GM18520 (cell line): ENCODE results near the gene NGFR.
"Not testable (repeated sequence)": the region's sequence is repeated elsewhere in the genome, so short reads cannot be mapped to it uniquely, and the experiment has no call there.

Experiments
- ATAC-seq: cut with Tn5 transposase; IDR thresholded peaks from one replicate; pipeline ENCODE4 v1.9.1; 2021; ENCODE audit not compliant: unreplicated experiment

The NGFR gene

DNA sequence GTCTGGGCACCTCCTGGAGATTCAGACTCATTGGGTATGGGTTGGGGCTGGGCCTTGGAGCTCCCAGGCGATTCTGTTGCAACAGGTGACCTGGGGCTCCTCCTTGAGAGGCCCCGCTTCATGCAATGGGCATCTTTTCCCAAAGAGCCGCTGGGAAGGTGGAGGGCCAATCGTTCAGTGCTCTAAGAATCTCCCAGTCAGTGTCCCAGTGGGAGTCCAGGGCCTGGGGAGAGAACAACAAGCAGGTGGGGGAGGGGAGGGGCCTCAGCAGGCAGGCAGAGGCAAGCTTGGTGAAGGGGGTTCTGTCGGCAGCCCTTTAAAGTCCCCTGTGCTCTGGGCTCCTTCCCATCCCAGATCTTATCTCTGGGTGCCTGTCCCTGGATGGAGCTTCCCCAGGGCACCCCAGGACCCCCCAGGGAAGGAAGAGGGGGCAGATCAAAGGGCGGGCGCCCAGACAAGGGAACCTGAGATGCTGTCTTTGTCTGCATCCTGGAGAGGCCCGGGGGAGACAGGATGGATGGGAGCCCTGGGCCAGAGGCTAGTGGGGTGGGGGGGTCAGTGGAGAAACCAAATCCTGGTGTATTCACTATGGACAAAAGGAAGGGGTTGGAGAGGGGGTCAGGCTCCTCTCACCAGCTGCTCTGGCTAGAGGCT, 50.0 kb downstream of the NGFR start:
- no peak for ATAC-seq

DNA sequence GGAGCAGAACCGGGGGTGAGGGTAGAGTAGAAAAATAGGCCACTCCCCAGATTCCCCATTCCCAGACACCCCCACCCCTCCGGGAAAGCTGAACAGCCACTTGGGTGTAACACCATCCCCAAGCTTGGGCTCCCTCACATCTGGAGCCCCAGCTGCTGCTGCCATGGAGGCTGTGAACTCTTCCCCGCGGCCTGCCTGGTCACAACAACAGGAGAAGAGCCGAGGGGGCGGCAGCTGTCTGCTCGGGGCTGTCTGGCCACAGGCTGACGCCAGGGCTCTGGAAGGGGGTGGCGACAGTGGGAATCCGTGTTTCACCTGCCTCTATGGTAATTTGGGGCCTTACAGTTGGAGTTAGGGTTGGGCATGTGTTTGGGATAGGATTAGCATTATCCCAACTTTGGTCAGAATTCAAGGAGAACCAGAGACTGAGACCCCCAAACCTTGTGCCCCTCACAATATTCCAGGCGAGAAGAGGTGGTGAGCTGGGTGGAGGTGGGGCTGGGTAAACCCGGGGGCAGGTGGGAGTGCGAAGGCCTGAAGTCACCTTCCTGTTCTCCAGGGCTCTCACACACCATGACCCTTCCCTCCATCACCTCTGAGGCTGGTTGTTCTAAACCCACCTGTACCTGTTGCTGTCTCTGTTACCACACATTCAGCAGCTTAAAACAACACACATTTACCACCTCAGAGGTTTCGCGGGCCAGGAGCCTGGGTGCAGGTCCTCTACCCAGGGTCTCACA, 50.9 kb downstream of the NGFR start:
- no peak for ATAC-seq

DNA sequence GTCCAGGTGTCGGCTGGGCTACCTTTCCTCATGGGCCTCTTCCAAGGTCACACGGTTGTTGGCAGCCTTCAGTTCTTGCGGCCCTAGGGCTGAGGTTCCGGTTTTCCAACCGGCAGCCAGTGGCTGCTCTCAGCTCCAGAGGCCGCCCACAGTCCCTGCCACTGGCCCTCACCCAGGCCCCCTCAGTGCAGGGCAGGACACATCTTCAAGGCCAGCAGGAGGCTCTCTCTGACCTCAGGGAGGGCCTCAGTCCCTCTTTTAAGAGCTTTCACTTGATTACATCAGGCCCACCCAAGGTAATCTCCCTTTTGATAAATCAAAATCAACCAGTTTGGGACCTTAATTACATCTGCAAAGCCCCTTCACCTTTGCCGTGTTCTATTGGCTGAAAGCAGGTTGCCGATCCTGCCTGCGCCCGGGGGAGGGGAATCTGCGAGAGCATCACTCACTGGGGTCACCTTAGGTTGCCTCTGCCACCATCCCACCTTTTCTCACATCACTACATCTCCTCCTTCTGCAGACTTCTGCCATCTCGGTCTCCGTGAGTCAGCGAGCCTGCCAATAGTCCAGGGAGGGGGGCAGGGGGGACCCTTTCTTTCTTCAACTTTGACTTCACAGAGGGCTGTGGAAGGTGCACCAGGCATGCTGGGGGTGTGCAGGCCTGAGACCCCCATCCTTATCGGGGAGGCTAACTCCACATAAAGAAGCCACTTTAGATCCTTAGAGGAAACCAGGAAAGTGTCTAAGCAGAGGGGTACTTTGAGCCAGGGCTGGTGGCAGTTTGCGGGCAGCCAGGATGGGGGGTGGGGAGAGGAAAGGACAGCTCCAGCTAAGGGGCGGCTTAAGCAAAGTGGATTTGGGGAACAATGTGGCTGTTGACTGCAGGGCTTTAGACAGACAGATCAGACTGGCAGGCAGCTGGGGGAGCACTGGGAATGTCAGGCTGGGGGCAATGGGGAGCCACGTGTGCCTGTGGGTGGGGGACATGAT, 51.7 kb downstream of the NGFR start:
- no peak for ATAC-seq

DNA sequence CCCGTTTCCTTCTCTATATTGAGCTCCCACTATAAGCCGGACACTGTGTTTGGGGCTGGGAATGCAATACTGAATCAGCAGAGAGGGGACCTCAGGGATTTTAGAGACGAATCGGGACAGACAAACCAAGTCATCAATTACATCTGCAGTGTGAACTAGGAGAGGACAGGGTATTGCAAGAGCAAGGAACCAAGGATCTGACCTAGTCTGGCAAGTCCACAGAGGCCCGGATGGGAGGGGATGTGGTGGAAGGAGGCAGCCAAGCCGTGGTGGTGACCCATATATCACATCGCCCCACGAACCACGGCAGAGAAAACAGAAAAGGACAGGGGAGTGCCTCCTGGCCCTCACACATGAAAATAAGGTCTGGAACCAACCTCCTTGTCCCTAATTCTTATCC, 52.5 kb downstream of the NGFR start:
- ATAC-seq = no peak

DNA sequence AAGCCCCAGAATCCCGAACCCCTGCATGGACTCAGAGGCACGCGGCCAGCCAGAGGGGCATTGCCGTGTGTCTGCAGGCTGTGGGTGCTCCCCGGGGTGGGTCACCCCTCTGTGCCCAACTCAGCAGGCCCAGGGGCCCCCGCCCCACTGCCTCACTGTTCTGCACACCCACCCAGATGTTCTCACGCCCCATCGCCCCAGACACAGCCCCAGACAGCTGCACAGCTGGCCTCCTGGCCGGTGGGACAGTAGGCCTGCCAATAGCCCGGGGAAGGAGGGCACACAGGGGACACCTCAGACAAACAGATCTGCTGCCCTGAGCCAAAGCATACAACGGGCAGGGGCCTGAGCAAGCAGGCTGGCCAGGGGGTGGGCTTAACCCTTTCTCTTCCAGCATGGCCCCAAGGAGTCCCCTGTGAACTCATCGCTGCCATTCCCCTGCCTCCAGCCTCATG, 53.0 kb downstream of the NGFR start:
- no peak for ATAC-seq

DNA sequence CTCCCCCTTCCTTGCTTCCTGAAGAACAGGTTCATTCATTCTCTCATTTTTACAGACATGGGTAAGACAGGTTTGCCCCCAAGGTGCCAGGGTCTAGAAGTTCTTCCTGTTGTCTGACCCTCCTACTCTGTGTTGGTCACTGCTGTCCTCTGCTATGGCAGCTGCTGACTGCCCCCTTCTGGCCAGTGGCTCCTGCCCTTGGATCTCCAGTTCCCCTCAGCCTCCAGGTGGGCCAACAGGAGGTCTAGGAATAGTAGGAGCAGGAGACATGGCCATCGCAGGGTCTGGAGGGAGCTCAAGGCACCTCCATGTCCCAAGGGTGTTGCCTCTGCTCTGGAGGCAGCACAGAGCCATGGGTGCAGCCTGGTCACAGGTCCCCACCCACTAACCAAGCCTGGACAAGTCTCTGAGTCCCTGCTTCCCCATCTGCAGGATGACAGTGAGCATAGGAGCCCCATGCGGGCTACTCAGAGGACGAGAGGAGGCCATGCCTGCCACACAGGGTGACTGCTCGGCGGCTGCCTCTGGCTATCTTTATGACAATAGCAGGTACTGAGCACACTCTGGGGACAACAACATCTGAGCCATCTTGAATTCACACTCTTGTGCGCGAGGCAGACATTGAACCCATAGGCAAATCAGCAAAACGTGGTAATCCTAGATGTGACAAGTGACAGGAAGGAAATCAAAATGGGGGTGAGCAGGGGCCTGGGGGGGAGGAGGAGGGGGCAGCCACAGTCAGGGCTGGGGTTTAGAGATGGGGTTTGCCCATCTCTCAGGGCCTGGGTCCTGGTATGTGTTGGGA, 53.6 kb downstream of the NGFR start:
- ATAC-seq = no peak

DNA sequence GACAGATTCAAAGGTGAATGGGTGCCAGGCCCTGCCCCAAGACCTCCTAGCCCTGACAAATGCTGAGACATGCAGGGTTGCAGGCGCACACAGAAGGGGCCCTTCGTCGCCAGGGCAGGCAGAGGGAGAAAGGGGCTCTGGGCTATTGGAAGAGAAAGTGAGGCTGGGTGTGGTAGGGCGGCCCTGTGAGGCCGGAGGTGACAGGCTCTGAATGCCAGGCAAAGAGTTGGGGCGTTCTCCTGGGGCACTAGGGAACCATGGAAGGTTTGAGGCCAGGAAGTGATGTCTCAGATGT, 54.2 kb downstream of the NGFR start:
- ATAC-seq = no peak

DNA sequence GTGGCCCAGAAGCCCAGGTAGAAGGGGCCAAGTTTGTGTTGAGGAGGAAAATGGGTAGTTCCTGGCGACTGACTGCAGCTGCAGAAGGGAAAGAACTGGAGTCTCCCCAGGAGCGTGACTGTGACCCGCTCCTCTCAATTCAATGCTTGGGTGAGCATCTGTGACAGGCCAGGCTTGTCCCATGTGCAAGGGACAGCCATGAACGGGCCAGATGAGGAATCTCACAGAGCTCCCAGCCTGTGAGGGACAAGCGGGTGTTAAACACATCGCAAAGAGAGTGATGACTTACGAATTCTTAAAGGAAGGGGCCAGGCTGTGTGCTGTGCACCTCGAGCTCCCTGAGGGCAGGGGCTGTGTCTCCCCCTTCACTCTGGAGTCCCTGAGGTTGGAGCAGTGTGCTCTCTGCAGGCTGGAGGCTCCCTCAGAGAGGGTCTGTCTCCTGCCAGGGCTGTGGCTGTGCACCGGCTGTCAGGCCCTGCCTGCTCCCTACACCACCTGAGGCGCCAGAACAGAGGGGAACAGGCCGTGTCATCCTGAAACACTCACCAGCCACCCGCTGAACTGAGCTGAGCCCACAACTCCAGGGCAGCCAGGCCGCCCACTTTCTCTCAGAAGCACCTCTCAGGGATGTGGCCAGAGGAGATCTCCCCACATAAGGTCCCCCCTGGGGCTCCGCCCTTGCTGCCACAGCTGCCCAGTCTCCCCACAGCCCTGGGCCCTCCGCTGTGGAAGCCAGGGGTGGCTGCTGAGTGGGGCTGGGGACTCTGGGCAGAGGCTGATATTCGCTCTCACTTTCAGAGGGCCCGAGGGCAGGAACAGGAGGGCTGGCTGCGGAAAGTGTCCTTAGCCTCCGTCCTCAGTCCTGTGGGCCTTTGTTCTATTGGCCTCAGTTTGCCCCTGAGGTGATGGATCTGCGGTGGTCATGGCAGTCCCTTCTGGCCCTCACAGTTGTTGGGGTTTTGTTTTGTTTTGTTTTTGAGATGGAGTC, 54.9 kb downstream of the NGFR start:
- ATAC-seq = no peak

DNA sequence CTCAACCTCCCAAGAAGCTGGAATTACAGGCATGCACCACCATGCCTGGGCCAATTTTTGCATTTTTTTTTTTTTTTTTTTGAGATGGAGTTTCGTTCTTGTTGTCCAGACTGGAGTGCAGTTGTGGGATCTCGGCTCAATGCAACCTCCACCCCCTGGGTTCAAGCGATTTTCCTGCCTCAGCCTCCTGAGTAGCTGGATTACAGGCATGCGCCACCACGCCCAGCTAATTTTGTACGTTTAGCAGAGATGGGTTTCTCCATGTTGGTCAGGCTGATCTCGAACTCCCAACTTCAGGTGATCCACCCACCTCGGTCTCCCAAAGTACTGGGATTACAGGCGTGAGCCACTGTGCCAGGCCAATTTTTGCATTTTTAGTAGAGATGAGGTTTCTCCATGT, 55.7 kb downstream of the NGFR start:
- not testable (repeated sequence) for ATAC-seq

DNA sequence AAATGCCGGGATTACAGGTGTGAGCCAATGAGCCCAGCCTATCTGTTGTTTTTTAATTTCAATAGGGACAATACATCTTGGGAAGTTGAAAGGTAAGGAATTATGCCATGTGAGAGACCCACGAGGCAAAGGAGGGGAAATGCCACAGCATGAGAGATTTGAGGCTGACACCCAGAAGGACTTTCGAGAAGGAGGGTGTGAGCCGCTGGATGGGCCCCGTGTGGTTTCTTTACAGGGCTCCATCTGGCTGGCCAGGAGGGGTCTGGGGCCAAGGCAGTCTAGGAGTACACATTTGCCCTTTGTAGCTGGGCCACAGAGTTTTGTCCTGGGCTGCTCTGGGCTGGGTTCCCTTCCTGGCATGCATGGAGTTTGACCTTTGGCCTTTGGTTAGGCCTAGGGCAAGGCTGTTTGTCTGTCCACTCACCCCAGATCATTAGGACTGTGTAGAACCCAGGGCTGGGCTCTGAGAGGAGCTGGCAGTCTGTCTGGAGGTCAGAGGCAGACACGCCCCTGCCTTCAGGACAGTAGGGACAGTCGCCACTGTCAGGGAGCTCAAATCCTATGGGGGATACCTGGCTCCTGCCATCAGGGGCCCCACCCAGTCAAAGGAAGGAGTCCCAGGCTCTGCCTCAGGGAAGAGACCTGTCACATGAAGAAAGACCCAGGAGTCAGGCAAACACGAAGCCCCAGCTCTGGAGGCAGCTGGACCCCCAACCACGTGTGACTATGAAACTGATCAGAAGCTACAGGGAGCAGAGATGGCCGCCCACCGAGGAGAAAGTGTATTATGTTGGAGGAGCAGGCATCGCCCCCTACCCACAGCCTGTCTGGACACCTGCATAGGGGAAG, 56.4 kb downstream of the NGFR start:
- no peak for ATAC-seq

DNA sequence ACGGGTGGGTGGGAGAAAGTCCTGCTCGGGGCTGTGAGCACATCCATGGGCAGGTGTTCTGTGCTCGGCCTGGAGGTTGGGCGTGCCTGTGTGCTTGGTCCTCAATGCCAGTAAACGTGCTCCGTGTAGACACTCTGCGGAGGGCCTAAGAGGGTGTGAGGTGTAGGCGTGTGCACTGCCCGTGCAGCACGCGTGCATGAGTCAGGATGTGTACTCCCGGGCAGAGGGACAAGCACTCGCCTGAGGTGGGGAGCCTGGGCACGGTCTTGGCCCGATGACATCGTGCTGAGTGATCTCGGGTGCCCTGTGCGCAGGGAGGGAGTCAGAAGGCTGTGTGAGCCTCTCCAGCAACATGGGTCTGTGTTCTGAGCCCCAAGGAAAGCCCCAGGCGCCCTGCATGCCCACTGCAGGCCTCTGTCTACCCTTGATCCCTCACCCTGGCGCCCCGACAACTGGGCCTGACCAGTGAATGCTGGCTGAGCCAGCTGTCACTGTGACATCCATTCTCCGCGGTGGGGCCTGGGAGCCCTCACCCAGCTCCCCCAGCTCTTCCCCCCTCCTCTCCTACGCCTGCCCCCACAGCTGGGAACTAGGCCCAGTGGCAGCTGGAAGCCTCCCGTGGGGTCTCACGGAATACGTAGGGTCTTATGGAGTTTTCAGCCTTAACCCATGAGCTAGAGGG, 57.1 kb downstream of the NGFR start:
- no peak for ATAC-seq

DNA sequence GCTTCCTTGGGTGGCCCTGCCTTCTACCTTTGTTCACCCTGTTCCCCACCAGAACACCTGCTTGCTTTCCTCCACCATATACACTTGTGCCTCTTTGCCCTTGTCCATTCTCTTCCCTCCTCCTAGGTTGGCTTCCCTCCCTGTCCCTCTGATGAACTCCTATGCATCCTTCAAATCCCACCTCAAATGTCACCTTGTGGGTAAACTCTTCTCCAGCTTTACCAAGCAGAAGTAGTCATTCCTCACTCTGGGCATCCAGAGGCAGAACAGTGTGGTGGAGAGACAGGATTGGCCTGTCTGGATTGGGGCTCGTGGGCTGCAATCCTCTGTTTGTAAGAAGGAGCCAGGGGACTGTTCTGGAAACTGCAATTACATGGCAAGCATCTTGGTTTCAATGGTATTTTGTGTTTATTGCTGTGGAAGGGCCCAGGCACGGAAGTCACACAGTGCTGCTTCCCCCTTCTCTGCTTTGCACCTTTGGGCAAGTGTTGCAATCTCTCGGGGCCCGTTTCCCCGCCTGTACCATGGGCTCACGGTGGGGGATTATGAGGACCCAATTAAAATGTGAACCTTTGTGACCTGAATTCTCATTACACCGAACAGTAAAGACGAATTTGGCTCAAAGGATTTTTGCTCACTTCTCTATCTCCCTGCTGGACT, 58.7 kb downstream of the NGFR start:
- ATAC-seq = no peak

DNA sequence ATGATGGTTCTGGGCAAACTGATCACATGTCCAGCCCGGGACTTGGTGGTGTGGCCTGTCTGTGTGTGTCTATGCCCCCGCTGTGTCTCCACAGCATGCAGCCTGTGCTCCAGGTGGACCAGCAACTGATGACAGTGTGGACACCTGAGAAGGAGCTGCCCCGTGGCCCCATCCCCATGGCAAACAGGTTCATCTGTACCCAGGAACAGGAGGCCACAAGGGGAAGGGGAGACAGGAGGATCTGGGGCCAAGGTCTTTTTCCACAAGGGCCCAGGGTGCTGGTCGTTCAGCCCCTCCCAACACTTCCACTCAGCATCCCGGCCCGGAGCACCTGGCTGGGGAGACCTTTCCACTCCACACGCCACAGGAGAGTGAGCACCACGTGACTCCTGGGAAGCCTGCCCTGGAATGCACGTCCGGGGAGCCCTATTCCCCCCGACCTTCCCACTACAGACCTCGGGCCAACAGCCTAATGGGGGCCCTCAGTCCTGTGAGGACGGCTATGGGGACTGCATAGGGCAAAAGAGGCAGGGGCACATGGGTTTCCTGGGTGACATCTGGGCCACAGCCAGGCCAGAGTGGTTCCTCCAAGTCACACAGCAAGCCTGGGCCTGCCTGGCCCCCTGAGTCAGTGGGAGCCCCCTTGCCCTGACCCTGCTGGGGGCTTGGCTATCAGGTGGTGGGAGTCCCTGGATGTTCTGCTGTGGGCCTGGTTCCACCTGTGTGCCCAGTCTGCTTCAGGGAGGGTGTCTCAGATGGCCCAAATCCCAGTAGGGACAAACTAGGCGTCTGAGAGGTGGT, 59.8 kb downstream of the NGFR start:
- no peak for ATAC-seq

DNA sequence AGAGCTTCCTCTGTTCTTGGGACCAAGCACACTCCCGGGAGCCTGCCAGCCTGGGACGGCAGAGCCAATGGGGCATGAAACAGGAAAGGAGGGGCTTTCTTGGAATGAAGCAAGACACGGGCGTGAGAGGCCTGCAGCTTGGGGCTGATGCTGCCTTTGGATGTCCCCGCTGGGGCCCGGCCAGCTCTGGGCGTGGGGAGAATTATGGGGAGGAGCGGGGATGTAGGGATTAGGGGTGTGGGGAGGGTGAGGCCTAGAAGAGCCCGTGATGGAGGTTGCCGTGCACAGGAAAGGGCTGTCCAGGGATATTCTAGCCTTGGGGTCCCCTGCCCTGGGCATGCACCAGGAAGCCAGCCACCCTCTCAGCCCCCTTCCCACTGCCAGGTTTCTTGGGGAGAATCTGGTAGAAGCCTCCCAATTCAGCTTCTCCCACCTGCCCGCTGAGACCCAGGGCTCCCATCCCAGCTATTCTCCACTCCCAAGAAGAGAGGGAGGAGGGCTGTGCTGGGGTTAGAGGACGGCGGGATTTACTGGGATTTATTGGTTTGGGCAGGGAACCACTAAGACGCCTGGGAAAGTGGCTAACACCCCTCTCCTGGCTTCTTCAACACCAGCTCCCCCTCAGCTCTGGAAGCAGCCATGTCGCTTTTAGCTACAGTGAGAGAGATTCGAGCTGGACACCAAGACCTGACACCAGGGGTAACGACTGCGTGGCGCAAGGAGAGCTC, 60.6 kb downstream of the NGFR start:
- ATAC-seq = no peak

DNA sequence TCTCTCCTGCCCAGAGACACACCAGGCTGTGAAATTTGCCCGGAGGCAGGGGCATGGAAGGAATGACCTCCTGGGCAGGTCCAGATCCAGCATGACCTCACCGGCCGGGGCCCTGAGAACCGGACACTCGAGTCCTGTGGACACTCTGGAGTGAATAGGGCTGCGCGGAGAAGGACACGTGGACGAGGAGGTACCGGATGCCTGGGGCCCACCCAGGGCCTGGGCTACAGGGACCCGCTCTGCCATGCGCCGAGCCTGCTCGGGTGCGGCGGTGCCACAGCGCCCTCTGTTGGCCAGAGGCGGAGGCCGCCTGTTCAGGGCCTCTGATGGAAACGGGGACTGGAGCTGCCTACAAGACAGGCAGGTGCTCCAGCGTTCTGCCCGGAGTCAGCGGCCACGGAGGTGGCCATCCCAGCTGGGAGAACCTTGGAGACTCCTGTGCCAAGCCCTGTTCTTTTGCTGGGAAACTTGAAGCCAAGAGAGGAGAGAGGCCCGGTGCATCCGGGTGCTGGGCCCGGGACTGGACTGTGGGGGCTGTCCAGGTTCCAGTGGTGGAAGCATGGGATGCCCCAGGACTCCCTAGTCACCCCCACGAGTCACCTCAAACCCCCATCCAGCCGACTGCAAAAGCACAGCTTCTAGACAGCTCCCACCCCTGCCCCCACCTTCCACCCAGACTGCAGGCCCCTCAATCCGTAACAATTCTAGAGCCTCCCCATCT, 61.3 kb downstream of the NGFR start:
- no peak for ATAC-seq
